ENCODE measurements around the gene TTC9.

DNA sequence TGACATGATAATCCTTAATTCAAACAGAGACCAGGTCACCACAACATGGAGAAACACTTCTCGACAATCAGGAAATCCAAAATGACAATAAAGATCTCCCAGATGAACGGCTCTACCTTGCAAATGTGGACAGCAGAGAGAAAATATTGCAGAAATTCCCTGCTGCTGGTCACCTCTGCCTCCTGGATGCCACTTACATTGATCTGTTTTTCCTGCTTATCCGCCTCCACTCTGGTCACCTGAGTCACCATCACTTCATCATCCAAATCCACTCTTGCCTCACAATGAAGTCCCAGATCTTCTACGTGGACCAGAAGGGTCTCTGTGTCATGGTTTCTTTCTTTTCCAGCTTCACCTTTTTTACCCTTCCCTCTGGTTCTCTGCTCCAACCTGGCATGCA lies 21.1 kb downstream of the TTC9 start:
- TF ChIP-seq, protein P1, sequence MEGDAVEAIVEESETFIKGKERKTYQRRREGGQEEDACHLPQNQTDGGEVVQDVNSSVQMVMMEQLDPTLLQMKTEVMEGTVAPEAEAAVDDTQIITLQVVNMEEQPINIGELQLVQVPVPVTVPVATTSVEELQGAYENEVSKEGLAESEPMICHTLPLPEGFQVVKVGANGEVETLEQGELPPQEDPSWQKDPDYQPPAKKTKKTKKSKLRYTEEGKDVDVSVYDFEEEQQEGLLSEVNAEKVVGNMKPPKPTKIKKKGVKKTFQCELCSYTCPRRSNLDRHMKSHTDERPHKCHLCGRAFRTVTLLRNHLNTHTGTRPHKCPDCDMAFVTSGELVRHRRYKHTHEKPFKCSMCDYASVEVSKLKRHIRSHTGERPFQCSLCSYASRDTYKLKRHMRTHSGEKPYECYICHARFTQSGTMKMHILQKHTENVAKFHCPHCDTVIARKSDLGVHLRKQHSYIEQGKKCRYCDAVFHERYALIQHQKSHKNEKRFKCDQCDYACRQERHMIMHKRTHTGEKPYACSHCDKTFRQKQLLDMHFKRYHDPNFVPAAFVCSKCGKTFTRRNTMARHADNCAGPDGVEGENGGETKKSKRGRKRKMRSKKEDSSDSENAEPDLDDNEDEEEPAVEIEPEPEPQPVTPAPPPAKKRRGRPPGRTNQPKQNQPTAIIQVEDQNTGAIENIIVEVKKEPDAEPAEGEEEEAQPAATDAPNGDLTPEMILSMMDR (IDR thresholded peaks at IDR 0.05): no peak
- TF ChIP-seq POLR2A (IDR thresholded peaks at IDR 0.05): no peak
